Activated CD8-positive, alpha-beta memory T cell treated with anti-CD3 and anti-CD28 coated beads, Interleukin-2, amount 50 U/mL, for 4 hours (primary cell): ENCODE data around the gene HTR6.

Source experiments
- DNase-seq: peaks from one replicate; pipeline ENCODE4 v3.0.0-alpha.2; 2020

The HTR6 gene

GRCh38 chr1:19639999-19640362, 24.7 kb upstream of the HTR6 start:
- no peak for DNase-seq

DNA sequence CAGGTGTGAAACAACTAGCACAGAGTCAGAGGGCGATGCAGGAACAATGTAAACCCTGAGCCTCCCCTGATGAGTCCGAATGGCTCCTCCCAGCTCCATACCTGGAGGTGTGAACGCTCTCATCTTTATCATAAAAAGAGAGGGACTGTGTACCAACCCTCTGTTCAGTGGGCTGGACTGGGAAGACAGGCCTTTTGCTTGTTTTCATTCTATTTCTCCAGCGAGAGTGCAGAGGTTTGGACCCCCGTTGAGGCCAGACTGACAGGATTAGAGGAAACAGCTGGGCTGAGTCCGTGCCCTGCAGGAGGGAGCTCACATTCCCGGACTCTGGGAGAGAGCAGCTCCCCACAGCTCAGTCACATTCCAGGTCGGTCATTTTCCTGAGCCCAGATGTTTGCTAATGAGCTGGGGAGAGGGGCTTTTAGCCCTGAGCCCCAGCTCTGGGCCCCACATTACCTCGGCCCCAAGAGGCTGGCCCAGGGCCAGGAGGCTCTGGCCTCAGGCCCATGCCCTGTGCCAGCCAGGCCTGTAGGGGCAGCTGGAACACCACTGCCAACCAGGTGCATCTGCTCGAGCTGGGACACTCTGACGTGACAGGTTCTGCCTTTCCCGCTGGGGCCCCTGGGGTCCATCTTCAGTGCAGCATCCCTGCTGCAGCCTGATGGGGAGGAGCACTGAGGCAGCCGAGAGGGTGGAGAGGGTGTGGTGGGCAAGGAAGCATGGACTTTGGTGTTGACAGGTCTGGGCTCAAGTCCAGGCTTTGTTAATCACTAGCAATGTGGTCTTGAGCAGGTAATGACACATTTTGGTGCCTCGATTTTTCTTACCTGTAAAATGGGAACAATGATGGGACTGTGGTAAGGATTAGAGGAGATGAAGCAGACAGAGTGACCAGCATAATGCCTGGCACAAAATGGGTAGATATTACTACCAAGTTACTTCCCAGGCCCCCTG, 24.0 kb upstream of the HTR6 start:
- no peak for DNase-seq

DNA sequence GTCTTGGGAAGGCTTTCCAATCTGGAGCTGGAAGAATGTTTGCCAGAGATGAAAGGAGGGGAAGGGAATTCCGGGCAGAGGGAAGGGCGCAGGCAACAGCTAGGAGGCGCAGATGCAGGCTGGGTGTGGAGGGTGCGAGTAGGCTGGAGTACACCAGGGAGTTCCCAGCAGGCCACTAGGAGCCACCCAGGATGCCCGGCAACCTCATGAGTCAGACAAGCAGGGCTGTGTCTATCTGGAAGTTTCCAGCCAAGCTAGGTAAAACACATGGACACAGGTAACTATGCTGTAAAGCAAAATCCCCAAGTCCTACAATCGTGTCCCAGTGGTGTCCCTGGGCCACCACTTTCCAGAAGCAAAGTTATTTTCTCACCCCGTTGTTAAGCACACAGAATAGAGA, 21.6 kb upstream of the HTR6 start:
- DNase-seq: no peak

DNA sequence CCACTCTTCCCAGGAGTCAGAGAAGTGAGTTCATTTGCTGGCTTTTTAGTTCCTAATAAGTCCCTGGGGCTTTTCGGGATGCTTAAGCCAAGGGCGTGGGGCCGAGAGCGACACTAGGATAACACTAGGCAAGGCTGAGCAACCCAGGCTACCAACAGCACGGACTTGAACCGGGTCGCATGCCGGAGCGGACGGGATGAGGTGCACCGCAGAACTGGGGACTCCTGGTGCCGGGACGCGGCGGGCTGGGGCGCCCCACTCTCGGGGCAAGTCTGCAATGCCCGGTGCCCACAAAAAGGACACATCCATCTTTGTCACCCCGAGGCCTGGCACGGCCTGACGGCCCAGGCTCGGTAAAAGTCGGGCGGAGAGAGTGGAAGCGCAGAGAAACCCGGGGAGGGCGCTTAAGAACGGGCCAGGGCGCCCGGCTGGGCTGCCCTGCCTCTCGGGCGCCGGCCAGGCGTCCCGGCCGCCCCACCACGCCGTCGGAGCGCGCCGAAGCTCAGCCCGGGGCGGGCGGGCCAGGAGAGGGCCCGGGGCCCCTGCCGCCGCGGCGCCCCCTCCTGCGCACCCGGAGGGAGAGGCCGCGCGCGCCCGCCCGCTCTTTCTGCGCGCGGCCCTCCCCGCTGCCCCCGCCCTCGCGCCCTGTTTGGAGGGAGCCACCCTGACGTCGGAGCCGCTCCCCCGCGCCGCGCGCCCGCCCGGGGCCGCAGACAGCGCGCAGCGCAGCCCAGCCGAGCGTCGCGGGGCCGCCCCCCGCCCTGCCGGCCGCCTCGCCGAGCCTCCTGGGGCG, 20.9 kb upstream of the HTR6 start, which contains the start of gene NBL1:
TSS of gene NBL1 (plus strand) at position 710 of the 793 bp plus-strand sequence. CDS start 10,720 bp downstream, outside the sequence.
- peak; percentile 84 for DNase-seq

DNA sequence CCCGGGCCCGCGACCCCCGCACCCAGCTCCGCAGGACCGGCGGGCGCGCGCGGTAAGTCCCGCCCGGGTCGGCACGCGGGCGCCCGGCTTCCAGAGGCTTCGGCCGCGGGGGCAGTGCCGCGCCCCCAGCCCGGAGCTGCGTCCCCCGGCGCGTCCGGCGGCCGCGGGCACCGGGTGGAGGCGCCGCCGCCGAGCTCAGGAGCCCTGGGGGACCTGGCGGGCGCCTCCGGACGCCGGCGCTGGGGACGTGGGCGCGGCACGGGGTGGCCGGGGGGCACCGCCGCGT, 20.3 kb upstream of the HTR6 start:
- no peak for DNase-seq

DNA sequence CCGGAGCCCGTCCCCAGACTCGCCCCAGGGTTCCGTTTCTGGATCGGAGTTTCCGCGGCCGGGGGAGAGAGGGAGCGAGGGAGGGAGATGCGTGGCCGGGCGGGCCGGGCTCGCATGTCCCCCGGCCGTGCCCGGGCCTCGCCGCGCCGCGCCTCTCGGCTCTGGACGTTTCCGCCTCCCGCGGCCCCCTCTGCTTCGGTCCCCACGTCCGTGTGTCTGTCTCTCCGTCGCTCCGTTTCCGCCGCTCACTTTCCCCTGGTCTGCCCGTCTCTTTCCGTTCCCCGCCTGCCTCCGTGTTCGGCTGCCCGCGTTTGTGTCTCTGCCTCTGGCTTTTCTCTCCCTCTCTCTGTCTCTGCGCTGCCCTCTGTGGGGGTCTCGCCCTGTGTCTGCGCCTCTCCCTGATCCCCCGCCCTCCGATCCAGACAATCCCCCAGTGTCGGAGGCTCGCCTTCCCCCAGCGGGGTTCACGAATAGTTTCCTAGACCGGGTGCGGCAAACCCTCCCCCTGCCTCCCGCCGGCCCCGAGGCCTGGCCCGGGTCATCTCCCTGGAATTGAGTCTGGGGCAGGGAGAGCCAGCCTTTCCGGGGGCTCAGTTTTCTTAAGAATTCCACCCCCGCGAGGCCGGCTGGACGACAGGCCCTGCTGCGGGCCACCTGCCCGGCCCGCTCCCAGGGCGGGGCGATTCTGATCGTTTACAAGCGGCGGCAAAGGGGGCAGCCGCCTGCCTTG, 19.8 kb upstream of the HTR6 start:
- peak; percentile 49 for DNase-seq

GRCh38 chr1:19645411-19646251, 19.0 kb upstream of the HTR6 start:
- DNase-seq: no peak

DNA sequence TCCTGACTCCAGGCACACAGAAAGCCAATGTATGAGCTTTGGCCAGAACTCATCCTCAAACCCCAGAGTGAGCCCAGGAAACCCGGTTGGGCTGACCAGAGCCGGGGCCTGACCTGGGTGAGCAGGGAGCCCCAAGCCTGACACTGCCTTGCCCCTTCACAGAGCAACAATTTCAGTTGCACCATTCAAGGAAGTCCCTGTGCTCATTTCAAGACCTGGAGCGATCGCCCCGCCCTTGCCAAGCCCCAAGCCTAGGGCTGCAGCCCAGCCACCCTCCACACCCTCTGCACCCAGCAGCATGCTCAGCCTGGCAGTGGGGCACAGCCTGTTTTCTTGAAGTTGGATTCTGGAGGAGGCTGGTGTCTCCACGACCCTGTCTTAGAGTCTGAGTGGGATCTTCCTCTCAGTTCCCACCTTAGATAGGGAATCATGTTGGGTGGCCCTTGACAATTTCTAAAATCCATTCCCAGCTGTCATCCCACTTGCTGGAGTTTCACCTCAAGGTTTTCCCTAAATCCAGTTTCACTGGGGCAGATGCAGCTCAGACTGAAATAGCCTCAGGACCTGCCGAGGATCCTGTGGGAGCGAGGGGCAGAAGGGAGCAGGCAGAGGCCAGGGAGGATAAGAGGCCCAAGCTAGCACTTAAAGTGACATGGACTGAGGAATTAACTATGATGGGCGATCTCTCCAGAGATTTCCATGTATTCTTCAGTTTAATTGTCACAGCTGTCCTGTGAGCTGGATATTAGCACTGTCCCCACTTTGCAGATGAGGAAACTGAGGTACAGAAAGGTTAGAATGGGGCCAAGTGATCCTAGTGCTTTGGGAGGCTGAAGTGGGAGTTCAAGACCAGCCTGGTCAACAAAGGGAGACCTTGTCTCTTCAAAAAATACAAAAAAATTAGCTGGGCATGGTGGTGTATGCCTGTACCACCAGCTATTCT, 18.0 kb upstream of the HTR6 start:
- no peak for DNase-seq

GRCh38 chr1:19647643-19648042, 17.0 kb upstream of the HTR6 start:
- DNase-seq: no peak

- no peak for DNase-seq
These were observed 16.4 kb upstream of the HTR6 start for GRCh38 chr1:19648239-19648638.

DNA sequence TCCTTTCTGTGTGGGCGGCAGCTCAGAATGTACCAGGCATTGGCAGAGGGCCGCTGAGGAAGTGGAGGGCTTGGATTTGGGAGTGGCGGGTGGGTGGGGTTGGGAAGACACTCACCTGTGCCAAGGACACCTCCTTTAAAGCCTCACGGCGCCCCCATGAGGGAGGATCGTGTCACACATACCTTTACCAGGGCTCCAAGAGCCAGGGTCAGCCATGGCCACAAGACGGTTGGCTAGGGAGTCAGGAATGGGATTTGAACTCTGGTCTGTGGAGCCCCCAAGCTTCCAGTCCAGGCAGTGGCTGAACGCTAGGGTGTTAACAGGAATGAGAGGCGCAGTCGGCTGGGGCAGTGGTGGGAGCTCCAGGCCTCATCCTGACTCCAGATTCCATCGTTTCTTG, 16.0 kb upstream of the HTR6 start:
- DNase-seq: no peak

DNA sequence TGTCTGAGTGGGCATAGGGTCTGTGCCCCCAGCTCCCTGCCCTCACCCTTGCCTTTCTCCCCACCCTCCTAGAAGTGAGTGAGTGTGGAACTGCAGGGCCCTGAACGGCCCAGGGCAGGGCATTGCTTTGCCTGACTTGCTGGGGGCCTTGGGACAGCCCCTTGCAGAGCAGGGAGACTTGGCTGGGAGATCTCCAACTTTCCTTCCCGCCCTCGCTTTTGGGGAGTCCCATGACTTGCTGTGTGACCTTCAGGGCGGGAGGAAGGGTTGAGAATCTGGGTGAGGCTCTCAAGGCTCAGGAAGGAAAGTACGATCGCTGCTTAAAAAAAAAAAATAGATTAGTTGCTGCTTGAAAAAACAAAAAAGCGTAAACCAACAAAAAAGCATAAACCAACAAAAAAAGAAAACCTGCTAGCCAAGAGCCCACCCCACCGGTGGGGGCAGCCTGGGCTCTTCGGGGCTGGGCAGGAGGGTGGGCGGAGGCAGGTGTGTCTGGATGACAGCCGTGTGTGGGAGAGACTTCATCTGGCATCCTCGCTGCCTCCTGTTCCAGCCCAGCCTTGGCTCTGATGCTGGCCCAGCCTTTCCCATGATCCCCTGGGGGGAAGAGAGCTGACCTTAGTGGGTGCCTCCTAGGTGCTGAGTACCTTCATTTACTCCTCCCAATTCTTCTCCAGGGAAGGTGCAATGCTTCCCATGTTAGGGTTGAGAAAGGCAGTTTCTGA, 14.1 kb upstream of the HTR6 start:
- no peak for DNase-seq

GRCh38 chr1:19651141-19651737, 13.4 kb upstream of the HTR6 start:
- peak; percentile 54 for DNase-seq

- DNase-seq: no peak
These were observed 10.3 kb upstream of the HTR6 start for GRCh38 chr1:19654386-19654785.

GRCh38 chr1:19654886-19655717, 9.6 kb upstream of the HTR6 start:
- no peak for DNase-seq

DNA sequence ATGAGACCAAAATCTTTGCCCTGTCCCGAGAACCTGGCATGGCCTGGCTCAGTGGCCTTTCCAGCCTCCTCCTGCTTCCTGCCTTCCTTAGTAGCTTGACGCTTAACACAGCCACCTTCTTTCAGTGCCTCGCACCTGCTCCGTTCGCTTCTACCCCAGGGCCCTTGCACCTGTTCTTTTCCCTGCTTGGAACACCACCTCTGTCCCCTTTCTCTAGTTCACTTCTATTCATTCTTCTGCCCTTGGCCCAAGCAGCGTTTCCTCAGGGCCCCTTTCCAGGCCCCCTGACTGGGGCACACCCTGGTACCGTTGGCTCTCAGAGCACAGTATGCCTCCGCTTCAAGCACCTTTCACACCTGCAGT, 9.0 kb upstream of the HTR6 start:
- DNase-seq: no peak

GRCh38 chr1:19656134-19656779, 8.4 kb upstream of the HTR6 start:
- DNase-seq: no peak

GRCh38 chr1:19656780-19657466, 7.8 kb upstream of the HTR6 start:
- no peak for DNase-seq
